ENCODE measurements around the gene INTS7.

DNA sequence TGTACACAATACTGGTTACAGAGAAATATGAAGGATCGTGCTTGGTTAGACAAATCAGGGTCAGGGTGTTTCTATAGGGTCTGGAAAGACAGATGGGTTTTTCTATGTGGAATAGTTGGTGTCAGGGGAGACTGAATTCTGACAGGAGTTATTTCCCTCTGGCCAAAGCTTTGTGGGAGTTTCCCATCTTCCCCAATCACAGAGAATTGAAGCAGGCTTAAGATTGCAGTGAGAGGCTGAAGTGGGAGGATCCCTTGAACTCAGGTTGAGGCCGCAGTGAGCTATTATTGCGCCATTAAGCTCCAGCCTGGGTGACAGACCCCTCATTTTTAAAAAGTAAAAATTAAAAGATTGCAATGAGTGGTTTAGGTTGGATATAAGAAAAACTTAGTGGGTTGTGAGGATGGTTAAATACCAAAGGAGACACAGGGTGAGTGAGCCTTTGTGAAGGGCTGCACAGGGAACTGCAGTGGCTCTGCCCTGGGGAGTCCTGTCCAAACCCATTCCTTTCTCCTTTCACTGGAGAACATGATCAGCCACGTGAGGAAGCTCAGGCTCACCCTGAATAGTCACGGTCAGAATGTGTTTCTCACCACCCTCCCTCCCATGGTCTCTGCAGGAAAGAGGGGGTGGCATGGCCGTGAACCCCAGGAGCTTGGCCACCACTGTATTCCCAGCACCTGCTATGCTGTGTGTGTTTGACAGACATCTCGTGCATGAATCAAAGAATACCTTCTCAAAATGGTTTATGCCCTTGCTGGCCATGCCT lies 101.2 kb downstream of the INTS7 start:
- TF ChIP-seq, protein P1, sequence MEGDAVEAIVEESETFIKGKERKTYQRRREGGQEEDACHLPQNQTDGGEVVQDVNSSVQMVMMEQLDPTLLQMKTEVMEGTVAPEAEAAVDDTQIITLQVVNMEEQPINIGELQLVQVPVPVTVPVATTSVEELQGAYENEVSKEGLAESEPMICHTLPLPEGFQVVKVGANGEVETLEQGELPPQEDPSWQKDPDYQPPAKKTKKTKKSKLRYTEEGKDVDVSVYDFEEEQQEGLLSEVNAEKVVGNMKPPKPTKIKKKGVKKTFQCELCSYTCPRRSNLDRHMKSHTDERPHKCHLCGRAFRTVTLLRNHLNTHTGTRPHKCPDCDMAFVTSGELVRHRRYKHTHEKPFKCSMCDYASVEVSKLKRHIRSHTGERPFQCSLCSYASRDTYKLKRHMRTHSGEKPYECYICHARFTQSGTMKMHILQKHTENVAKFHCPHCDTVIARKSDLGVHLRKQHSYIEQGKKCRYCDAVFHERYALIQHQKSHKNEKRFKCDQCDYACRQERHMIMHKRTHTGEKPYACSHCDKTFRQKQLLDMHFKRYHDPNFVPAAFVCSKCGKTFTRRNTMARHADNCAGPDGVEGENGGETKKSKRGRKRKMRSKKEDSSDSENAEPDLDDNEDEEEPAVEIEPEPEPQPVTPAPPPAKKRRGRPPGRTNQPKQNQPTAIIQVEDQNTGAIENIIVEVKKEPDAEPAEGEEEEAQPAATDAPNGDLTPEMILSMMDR (IDR thresholded peaks at IDR 0.05): no peak
- TF ChIP-seq EP300 (IDR thresholded peaks at IDR 0.05): no peak

Data from suprapubic skin (tissue), 3 donors.